ENCODE measurements around the gene PNRC1. TPM values are rescaled to one million over a fixed set of nuclear protein-coding genes. Genes with fewer than 3 reads are reported as not detected.

PNRC1 gene
- total and polyA plus RNA-seq, 3 donors from 2014 or later = 83.2 to 221 (median 220) TPM

DNA sequence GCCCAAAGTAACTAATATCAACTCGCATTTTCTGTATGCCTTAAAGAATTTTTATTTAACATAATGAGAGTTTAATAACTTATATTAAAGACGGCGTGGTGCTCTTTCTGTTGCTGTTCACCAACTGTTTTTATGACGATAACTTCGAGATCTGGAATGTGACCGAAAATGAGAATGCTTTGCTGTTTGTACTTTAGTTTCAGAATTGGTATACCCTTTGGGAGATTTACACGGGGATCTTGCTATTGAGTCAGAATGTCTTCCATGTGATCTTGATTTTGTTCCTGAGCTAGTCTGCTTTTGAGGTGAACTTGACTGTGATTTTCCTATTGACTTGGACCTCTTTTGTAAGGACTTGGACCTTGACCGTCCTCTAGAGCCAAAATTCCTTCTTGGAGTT, 17.9 kb downstream of the PNRC1 start:
- no peak for DNase-seq
- H3K27ac ChIP-seq = no peak overlapping the region
- 91 to 94% methylated on average over 8 of the region's 8 CpGs for WGBS, 2 donors
- no peaks in the 10 kb centered on the region for H3K36me3 ChIP-seq (ENCODE audit: low read depth, missing control alignments)
- TF ChIP-seq, protein P1, sequence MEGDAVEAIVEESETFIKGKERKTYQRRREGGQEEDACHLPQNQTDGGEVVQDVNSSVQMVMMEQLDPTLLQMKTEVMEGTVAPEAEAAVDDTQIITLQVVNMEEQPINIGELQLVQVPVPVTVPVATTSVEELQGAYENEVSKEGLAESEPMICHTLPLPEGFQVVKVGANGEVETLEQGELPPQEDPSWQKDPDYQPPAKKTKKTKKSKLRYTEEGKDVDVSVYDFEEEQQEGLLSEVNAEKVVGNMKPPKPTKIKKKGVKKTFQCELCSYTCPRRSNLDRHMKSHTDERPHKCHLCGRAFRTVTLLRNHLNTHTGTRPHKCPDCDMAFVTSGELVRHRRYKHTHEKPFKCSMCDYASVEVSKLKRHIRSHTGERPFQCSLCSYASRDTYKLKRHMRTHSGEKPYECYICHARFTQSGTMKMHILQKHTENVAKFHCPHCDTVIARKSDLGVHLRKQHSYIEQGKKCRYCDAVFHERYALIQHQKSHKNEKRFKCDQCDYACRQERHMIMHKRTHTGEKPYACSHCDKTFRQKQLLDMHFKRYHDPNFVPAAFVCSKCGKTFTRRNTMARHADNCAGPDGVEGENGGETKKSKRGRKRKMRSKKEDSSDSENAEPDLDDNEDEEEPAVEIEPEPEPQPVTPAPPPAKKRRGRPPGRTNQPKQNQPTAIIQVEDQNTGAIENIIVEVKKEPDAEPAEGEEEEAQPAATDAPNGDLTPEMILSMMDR (IDR thresholded peaks at IDR 0.05) = no peak
- TF ChIP-seq POLR2A (IDR thresholded peaks at IDR 0.05) = no peak
- no peak overlapping the region for H3K4me3 ChIP-seq
- no peaks in the 10 kb centered on the region for H3K4me1 ChIP-seq
- intact Hi-C loops (cut with DNase I; ENCODE audit: low total_unique reads) = no loop called here
- no peaks in the 10 kb centered on the region for H3K27me3 ChIP-seq
- no peaks in the 10 kb centered on the region for H3K9me3 ChIP-seq

DNA sequence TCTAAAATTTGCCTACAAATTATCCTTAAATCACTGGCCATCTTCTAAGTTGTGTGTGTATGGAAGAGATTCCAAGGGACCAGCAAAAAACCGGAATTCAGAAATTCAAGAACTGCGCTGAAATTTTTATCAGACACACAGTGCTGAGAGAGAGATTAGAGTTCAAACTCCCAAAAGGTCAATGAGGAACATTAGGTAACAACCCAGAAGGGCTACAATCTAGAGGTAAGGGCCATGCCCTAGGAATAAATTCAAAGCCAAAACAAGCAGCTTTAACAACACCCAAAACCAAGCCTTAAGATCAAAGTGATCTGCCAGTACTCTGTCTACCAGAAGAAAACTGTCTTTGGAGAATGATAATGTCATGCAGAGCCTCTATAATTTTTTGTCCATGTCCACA, 19.6 kb downstream of the PNRC1 start:
- intact Hi-C loops (cut with DNase I; ENCODE audit: low total_unique reads) = no loop called here
- H3K36me3 ChIP-seq (ENCODE audit: low read depth, missing control alignments) = no peaks in the 10 kb centered on the region
- no peak overlapping the region for H3K27ac ChIP-seq
- H3K9me3 ChIP-seq = no peaks in the 10 kb centered on the region
- WGBS, 2 donors = 70 to 93% methylated on average over 2 of the region's 2 CpGs
- no peaks in the 10 kb centered on the region for H3K27me3 ChIP-seq
- DNase-seq = no peak
- no peaks in the 10 kb centered on the region for H3K4me1 ChIP-seq
- H3K4me3 ChIP-seq = no peak overlapping the region
- no peak for TF ChIP-seq POLR2A (IDR thresholded peaks at IDR 0.05)
- TF ChIP-seq, protein P1 (IDR thresholded peaks at IDR 0.05) = no peak

DNA sequence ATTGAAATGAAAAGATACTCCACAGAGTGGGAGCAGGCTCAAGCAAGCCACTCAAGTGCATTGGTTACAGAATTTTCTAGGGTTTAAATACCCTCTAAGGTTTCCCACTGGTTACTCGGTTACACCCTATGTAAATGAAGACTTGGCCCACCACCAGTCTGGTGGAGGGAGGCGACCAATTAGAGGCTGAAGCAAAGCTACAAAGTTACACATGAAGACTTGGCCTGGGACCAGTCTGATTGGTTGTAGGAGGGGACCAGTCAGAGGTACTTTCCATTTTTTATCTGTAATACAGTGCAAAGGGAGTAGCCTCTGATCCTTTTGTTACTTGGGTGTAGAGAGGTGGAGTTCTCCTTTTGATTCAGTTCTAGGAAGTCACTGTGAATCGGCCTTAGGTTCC, 29.7 kb downstream of the PNRC1 start:
- intact Hi-C loops (cut with DNase I; ENCODE audit: low total_unique reads) = no loop called here

DNA sequence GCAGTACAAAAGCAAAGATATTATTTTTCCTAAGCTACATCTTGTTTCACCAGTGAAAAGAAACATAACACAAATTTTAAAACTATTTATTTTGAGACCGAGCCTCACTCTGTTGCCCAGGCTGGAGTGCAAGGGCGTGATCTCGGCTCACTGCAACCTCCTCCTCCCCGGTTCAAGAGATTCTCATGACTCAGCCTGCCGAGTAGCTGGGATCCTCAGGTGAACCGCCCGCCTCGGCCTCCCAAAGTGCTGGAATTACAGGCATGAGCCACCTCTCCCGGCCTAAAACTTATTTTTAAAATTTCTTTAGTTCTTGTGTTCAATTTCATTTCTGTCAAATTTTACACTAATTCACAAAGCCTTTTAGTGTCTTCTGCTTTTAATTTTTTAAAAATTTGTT, 31.4 kb downstream of the PNRC1 start:
- Histone ChIP-seq H3K4me3 (no peak overlapping the region), H3K9me3 (no peaks in the 10 kb centered on the region), H3K36me3 (ENCODE audit: low read depth, missing control alignments) (no peaks in the 10 kb centered on the region), H3K4me1 (no peaks in the 10 kb centered on the region), H3K27ac (no peak overlapping the region), H3K27me3 (no peaks in the 10 kb centered on the region)
- no peak for TF ChIP-seq POLR2A (IDR thresholded peaks at IDR 0.05)
- TF ChIP-seq, protein P1 (IDR thresholded peaks at IDR 0.05) = no peak
- WGBS, 2 donors = 94 to 98% methylated on average over 9 of the region's 9 CpGs
- intact Hi-C loops (cut with DNase I; ENCODE audit: low total_unique reads) = no loop called here
- DNase-seq = no peak

More for the DNA sequence above, 29.7 kb downstream of the PNRC1 start:
- TF ChIP-seq POLR2A (IDR thresholded peaks at IDR 0.05) = no peak
- TF ChIP-seq, protein P1 (IDR thresholded peaks at IDR 0.05) = no peak
- DNase-seq = peak; percentile 85
- no peak overlapping the region for H3K4me3 ChIP-seq
- 50 to 71% methylated on average over 3 of the region's 3 CpGs for WGBS, 2 donors
- H3K27me3 ChIP-seq = no peaks in the 10 kb centered on the region
- H3K9me3 ChIP-seq = no peaks in the 10 kb centered on the region
- no peak overlapping the region for H3K27ac ChIP-seq
- H3K4me1 ChIP-seq = no peaks in the 10 kb centered on the region
- no peaks in the 10 kb centered on the region for H3K36me3 ChIP-seq (ENCODE audit: low read depth, missing control alignments)

DNA sequence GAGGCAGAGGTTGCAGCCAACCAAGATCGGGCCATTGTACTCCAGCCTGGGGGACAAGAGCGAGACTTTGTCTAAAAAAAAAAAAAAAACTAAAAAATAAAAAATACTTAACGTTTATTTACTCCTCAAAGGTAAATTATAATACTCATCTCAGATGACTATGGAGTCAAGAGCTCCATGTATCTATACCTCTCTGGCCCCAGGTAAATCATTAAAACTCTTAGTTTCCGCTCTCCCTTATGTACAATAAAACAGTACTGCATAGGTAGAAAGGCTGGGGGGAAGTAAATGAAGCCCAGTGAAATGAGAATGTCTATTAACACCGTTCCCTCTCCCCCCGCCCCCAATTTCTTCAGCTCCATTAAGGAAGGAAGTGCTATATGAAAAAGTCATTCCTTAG, 36.2 kb downstream of the PNRC1 start:
- H3K4me1 ChIP-seq = no peaks in the 10 kb centered on the region
- H3K36me3 ChIP-seq (ENCODE audit: low read depth, missing control alignments) = no peaks in the 10 kb centered on the region
- H3K9me3 ChIP-seq = no peaks in the 10 kb centered on the region
- WGBS, 2 donors = 54 to 63% methylated on average over 6 of the region's 6 CpGs
- TF ChIP-seq, protein P1 (IDR thresholded peaks at IDR 0.05) = no peak
- no peak for TF ChIP-seq POLR2A (IDR thresholded peaks at IDR 0.05)
- H3K4me3 ChIP-seq = peak overlapping the region in 1 of 2 donors; percentile 78
- intact Hi-C loops (cut with DNase I; ENCODE audit: low total_unique reads) = no loop called here
- no peak overlapping the region for H3K27ac ChIP-seq
- H3K27me3 ChIP-seq = no peaks in the 10 kb centered on the region
- no peak for DNase-seq

All from testis (tissue), 3 donors.